ENCODE data around the gene AKAP12. TPM values are rescaled to one million over a fixed set of nuclear protein-coding genes. Genes with fewer than 3 reads are reported as not detected.

Gene AKAP12
- polyA plus RNA-seq, 1 donor (not counting 4 experiments of a cell fraction or from before 2014, with no cell fraction given), result 0.56 TPM

DNA sequence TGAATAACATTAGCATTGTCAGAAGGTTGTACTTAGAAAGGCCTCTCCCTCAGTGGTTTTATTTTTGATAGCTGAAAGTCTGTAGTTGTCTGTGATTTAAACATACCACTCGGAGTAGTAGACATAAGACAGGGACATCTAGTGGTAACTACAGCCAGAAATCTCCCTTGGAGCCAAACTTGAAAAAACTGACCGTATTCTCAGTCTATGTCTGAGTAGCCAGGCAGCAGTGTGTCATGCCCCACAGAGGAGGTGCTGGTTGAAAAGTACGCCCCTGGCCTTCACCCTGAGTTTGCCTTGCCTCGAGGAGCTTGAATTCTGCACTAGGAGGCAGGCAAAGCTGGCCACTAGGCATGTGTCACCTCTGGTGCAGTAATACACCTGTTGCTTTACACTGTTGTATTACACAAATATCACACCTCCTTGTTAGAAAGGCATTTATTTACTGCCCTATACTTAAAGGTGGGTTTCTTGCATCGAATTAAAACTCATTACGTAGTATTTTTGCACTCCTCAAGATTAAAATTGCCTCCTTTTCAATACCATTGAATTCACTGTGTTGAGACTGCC, 130.8 kb downstream of the AKAP12 start:
- peaks cover 13% of the 10 kb centered on the region for H3K79me2 ChIP-seq (ENCODE audit: control insufficient read depth, insufficient read depth, low read length)
- FAIRE-seq (no peak), DNase-seq (ENCODE audit: low read depth, low spot score) (no peak)
- H3K27me3 ChIP-seq (ENCODE audit: control insufficient read depth, extremely low read depth, insufficient read depth, low read length), result no peaks in the 10 kb centered on the region
- dilution Hi-C loops (cut with MboI; ENCODE audit: extremely low pct_ligation_motif_present, low sequenced_read_pairs), result no loop called here
- H2AFZ ChIP-seq (ENCODE audit: control insufficient read depth, low read length), result no peak overlapping the region
- H3K4me2 ChIP-seq (ENCODE audit: control insufficient read depth, extremely low read depth, insufficient read depth, low read depth, low read length), result no peak overlapping the region
- H4K20me1 ChIP-seq (ENCODE audit: control insufficient read depth, extremely low read depth, insufficient read depth, low read length), result no peaks in the 10 kb centered on the region
- no peaks in the 10 kb centered on the region for H3K9me3 ChIP-seq (ENCODE audit: control insufficient read depth, low read depth, low read length)
- H3K36me3 ChIP-seq (ENCODE audit: control insufficient read depth in 2 of 2, extremely low read depth in 1 of 2, insufficient read depth in 2 of 2, low read length in 2 of 2), result peaks cover 14% of the 10 kb centered on the region in 2 experiments
- no peak overlapping the region for H3K27ac ChIP-seq (ENCODE audit: control insufficient read depth, insufficient read depth, low read length)
- TF ChIP-seq EZH2 (IDR thresholded peaks at IDR 0.05; ENCODE audit: low read length), result no peak
- TF ChIP-seq, protein P1, sequence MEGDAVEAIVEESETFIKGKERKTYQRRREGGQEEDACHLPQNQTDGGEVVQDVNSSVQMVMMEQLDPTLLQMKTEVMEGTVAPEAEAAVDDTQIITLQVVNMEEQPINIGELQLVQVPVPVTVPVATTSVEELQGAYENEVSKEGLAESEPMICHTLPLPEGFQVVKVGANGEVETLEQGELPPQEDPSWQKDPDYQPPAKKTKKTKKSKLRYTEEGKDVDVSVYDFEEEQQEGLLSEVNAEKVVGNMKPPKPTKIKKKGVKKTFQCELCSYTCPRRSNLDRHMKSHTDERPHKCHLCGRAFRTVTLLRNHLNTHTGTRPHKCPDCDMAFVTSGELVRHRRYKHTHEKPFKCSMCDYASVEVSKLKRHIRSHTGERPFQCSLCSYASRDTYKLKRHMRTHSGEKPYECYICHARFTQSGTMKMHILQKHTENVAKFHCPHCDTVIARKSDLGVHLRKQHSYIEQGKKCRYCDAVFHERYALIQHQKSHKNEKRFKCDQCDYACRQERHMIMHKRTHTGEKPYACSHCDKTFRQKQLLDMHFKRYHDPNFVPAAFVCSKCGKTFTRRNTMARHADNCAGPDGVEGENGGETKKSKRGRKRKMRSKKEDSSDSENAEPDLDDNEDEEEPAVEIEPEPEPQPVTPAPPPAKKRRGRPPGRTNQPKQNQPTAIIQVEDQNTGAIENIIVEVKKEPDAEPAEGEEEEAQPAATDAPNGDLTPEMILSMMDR (optimal IDR thresholded peaks at IDR 0.05 in 1 of 3, IDR thresholded peaks at IDR 0.05 in 1 of 3, conservative IDR thresholded peaks at IDR 0.05 in 1 of 3; ENCODE audit: extremely low read depth in 1 of 3, insufficient read depth in 2 of 3, low read length in 3 of 3), result no peak
- H3K4me1 ChIP-seq (ENCODE audit: control insufficient read depth, extremely low read depth, insufficient read depth, low read length), result peaks cover 12% of the 10 kb centered on the region
- no peak overlapping the region for H3K4me3 ChIP-seq (ENCODE audit: control insufficient read depth in 2 of 3, extremely low read depth in 1 of 3, insufficient read depth in 2 of 3, low read depth in 1 of 3, low read length in 3 of 3)
- no peaks in the 10 kb centered on the region for H3K9me1 ChIP-seq (ENCODE audit: control insufficient read depth, extremely low read depth, insufficient read depth, low read length)
- H3K9ac ChIP-seq (ENCODE audit: control insufficient read depth, extremely low read depth, insufficient read depth, low read length), result no peak overlapping the region

DNA sequence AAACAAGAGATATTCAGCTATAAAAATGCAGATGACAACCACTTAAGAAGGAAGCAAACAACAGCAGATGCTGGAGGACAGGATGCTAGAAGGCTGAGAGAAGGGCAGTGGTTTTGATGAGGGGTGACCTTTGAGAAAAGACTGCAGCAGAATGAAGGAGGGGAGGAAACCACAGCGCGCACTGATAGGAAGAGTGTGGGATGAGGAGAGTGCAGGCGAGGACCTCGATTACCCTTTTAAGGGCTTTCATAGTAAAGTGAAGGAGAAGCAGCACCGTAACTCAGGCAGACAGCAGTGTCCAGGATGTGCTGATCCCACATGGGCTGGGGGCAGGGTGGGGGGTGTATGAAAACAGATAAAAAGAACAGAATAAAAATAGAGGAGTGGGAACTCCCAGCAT, 132.4 kb downstream of the AKAP12 start:
- H3K9me1 ChIP-seq (ENCODE audit: control insufficient read depth, extremely low read depth, insufficient read depth, low read length), result no peaks in the 10 kb centered on the region
- H3K27me3 ChIP-seq (ENCODE audit: control insufficient read depth, extremely low read depth, insufficient read depth, low read length), result no peaks in the 10 kb centered on the region
- no peak overlapping the region for H3K27ac ChIP-seq (ENCODE audit: control insufficient read depth, insufficient read depth, low read length)
- H3K79me2 ChIP-seq (ENCODE audit: control insufficient read depth, insufficient read depth, low read length), result peaks cover 22% of the 10 kb centered on the region
- peaks cover 12% of the 10 kb centered on the region for H3K4me1 ChIP-seq (ENCODE audit: control insufficient read depth, extremely low read depth, insufficient read depth, low read length)
- H3K4me3 ChIP-seq (ENCODE audit: control insufficient read depth in 2 of 3, extremely low read depth in 1 of 3, insufficient read depth in 2 of 3, low read depth in 1 of 3, low read length in 3 of 3), result no peak overlapping the region
- dilution Hi-C loops (cut with MboI; ENCODE audit: extremely low pct_ligation_motif_present, low sequenced_read_pairs), result no loop called here
- H4K20me1 ChIP-seq (ENCODE audit: control insufficient read depth, extremely low read depth, insufficient read depth, low read length), result no peaks in the 10 kb centered on the region
- FAIRE-seq (no peak), DNase-seq (ENCODE audit: low read depth, low spot score) (no peak)
- TF ChIP-seq, protein P1 (optimal IDR thresholded peaks at IDR 0.05 in 1 of 3, IDR thresholded peaks at IDR 0.05 in 1 of 3, conservative IDR thresholded peaks at IDR 0.05 in 1 of 3; ENCODE audit: extremely low read depth in 1 of 3, insufficient read depth in 2 of 3, low read length in 3 of 3), result no peak
- no peak for TF ChIP-seq EZH2 (IDR thresholded peaks at IDR 0.05; ENCODE audit: low read length)
- no peak overlapping the region for H3K9ac ChIP-seq (ENCODE audit: control insufficient read depth, extremely low read depth, insufficient read depth, low read length)
- no peak overlapping the region for H3K4me2 ChIP-seq (ENCODE audit: control insufficient read depth, extremely low read depth, insufficient read depth, low read depth, low read length)
- no peak overlapping the region for H2AFZ ChIP-seq (ENCODE audit: control insufficient read depth, low read length)
- peaks cover 4 to 8% of the 10 kb centered on the region in 2 experiments for H3K36me3 ChIP-seq (ENCODE audit: control insufficient read depth in 2 of 2, extremely low read depth in 1 of 2, insufficient read depth in 2 of 2, low read length in 2 of 2)
- no peaks in the 10 kb centered on the region for H3K9me3 ChIP-seq (ENCODE audit: control insufficient read depth, low read depth, low read length)
